ENCODE measurements around the gene C1orf159. TPM values are rescaled to one million over a fixed set of nuclear protein-coding genes. Genes with fewer than 3 reads are reported as not detected.

The C1orf159 gene
- total and polyA plus RNA-seq, 2 of the 8 experiments (the other 6 are each of a cell fraction or from before 2014, with no cell fraction given) = 10.0 to 10.9 TPM

- TF ChIP-seq, protein P1, sequence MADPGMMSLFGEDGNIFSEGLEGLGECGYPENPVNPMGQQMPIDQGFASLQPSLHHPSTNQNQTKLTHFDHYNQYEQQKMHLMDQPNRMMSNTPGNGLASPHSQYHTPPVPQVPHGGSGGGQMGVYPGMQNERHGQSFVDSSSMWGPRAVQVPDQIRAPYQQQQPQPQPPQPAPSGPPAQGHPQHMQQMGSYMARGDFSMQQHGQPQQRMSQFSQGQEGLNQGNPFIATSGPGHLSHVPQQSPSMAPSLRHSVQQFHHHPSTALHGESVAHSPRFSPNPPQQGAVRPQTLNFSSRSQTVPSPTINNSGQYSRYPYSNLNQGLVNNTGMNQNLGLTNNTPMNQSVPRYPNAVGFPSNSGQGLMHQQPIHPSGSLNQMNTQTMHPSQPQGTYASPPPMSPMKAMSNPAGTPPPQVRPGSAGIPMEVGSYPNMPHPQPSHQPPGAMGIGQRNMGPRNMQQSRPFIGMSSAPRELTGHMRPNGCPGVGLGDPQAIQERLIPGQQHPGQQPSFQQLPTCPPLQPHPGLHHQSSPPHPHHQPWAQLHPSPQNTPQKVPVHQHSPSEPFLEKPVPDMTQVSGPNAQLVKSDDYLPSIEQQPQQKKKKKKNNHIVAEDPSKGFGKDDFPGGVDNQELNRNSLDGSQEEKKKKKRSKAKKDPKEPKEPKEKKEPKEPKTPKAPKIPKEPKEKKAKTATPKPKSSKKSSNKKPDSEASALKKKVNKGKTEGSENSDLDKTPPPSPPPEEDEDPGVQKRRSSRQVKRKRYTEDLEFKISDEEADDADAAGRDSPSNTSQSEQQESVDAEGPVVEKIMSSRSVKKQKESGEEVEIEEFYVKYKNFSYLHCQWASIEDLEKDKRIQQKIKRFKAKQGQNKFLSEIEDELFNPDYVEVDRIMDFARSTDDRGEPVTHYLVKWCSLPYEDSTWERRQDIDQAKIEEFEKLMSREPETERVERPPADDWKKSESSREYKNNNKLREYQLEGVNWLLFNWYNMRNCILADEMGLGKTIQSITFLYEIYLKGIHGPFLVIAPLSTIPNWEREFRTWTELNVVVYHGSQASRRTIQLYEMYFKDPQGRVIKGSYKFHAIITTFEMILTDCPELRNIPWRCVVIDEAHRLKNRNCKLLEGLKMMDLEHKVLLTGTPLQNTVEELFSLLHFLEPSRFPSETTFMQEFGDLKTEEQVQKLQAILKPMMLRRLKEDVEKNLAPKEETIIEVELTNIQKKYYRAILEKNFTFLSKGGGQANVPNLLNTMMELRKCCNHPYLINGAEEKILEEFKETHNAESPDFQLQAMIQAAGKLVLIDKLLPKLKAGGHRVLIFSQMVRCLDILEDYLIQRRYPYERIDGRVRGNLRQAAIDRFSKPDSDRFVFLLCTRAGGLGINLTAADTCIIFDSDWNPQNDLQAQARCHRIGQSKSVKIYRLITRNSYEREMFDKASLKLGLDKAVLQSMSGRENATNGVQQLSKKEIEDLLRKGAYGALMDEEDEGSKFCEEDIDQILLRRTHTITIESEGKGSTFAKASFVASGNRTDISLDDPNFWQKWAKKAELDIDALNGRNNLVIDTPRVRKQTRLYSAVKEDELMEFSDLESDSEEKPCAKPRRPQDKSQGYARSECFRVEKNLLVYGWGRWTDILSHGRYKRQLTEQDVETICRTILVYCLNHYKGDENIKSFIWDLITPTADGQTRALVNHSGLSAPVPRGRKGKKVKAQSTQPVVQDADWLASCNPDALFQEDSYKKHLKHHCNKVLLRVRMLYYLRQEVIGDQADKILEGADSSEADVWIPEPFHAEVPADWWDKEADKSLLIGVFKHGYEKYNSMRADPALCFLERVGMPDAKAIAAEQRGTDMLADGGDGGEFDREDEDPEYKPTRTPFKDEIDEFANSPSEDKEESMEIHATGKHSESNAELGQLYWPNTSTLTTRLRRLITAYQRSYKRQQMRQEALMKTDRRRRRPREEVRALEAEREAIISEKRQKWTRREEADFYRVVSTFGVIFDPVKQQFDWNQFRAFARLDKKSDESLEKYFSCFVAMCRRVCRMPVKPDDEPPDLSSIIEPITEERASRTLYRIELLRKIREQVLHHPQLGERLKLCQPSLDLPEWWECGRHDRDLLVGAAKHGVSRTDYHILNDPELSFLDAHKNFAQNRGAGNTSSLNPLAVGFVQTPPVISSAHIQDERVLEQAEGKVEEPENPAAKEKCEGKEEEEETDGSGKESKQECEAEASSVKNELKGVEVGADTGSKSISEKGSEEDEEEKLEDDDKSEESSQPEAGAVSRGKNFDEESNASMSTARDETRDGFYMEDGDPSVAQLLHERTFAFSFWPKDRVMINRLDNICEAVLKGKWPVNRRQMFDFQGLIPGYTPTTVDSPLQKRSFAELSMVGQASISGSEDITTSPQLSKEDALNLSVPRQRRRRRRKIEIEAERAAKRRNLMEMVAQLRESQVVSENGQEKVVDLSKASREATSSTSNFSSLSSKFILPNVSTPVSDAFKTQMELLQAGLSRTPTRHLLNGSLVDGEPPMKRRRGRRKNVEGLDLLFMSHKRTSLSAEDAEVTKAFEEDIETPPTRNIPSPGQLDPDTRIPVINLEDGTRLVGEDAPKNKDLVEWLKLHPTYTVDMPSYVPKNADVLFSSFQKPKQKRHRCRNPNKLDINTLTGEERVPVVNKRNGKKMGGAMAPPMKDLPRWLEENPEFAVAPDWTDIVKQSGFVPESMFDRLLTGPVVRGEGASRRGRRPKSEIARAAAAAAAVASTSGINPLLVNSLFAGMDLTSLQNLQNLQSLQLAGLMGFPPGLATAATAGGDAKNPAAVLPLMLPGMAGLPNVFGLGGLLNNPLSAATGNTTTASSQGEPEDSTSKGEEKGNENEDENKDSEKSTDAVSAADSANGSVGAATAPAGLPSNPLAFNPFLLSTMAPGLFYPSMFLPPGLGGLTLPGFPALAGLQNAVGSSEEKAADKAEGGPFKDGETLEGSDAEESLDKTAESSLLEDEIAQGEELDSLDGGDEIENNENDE (IDR thresholded peaks at IDR 0.05; ENCODE audit: insufficient replicate concordance, low read length) = no peak
- TF ChIP-seq CBX5 (IDR thresholded peaks at IDR 0.05; ENCODE audit: low read depth, low read length) = no peak
- no peak for TF ChIP-seq SRF (IDR thresholded peaks at IDR 0.05; ENCODE audit: low read depth, low read length)
These were observed 34.3 kb downstream of the C1orf159 start (continued) for GRCh38 chr1:1081311-1082238.

All from H1 (cell line).